Gastrocnemius medialis (tissue), 4 donors: Measurements from ENCODE around the gene ZNF778. TPM values are rescaled to one million over a fixed set of nuclear protein-coding genes. Genes with fewer than 3 reads are reported as not detected.

Source experiments
- ATAC-seq, 2 donors: fragments of 150-250 bp; one replicate each; pipeline ENCODE4 v1.9.1; 2016
- DNase-seq, 2 donors: peaks; one replicate each; pipeline ENCODE4 v3.0.0-alpha.2; 2019
- H3K27ac ChIP-seq, 4 donors: fragments of 200-600 bp; sonication (generic); 1 replicate in 1 of 4; 2 replicates in 3 of 4; pipeline ENCODE4 v1.5.1; 2016 to 2018; ENCODE audit warnings: mild to moderate bottlenecking in 2 of 4, moderate library complexity in 1 of 4
- H3K27me3 ChIP-seq, 3 donors: fragments of 200-600 bp; sonication (generic) in 2 of 3; 1 replicate in 1 of 3; 2 replicates in 2 of 3; pipeline versions ENCODE4 v1.5.1 to v1.6.0; 2016 to 2019; ENCODE audit warnings: mild to moderate bottlenecking in 1 of 3, moderate library complexity in 1 of 3
- H3K36me3 ChIP-seq, 2 donors: fragments of 200-600 bp; sonication (generic) in 1 of 2; one replicate each; pipeline ENCODE4 v1.5.1; 2017 to 2018
- H3K4me1 ChIP-seq, 2 donors: fragments of 200-600 bp; sonication (generic) in 1 of 2; one replicate each; pipeline ENCODE4 v1.5.1; 2016 to 2017; ENCODE audit warnings: mild to moderate bottlenecking in 2 of 2
- H3K4me3 ChIP-seq, 4 donors: fragments of 200-600 bp; sonication (generic) in 3 of 4; 1 replicate in 1 of 4; 2 replicates in 3 of 4; pipeline ENCODE4 v1.5.1; 2016 to 2019; ENCODE audit warnings: mild to moderate bottlenecking in 2 of 4
- H3K9me3 ChIP-seq, 3 donors: fragments of 200-600 bp; sonication (generic) in 2 of 3; 1 replicate in 1 of 3; 2 replicates in 2 of 3; pipeline ENCODE4 v1.5.1; 2016 to 2019
- POLR2A ChIP-seq, 2 donors: fragments of 450-650 bp; IDR thresholded peaks; one replicate each; pipeline ENCODE4 v1.6.1; 2017; ENCODE audit warnings: antibody characterized with exemption in 2 of 2, mild to moderate bottlenecking in 2 of 2, moderate library complexity in 2 of 2
- in situ Hi-C, 4 donors: fragments of 200-750 bp; cut with MboI; loops; one replicate each; pipeline versions ENCODE4 v1.15.0 to v1.8.0; 2017; ENCODE audit warnings: low sequenced_read_pairs in 4 of 4
- intact Hi-C: fragments of 100-400 bp; cut with DNase I; formaldehyde crosslinking; loops from one replicate; pipeline ENCODE4 v1.15.1; 2023; ENCODE audit warnings: low total_unique reads
- total RNA-seq, 4 donors: library from RNA; depleted of rRNA; stranded (reverse); fragments of >200 nt; gene quantifications; one replicate each; pipeline versions ENCODE4 v1.1.0 to v1.2.3, GENCODE V29; 2016
- TF ChIP-seq, protein P1 (sequence below), 5 experiments: fragments of 450-650 bp in 3 of 5; fragments of 200-600 bp in 2 of 5; sonication (generic) in 2 of 5; IDR thresholded peaks in 4 of 5; conservative IDR thresholded peaks in 1 of 5; 1 replicate in 4 of 5; 2 replicates in 1 of 5; pipeline ENCODE4 v1.5.1; 2016 to 2019; ENCODE audit warnings: antibody characterized with exemption in 5 of 5, mild to moderate bottlenecking in 3 of 5, moderate library complexity in 3 of 5

Gene ZNF778
- total RNA-seq, 4 donors from 2014 or later, result 10.7 to 21.3 (median 17.9) TPM

DNA sequence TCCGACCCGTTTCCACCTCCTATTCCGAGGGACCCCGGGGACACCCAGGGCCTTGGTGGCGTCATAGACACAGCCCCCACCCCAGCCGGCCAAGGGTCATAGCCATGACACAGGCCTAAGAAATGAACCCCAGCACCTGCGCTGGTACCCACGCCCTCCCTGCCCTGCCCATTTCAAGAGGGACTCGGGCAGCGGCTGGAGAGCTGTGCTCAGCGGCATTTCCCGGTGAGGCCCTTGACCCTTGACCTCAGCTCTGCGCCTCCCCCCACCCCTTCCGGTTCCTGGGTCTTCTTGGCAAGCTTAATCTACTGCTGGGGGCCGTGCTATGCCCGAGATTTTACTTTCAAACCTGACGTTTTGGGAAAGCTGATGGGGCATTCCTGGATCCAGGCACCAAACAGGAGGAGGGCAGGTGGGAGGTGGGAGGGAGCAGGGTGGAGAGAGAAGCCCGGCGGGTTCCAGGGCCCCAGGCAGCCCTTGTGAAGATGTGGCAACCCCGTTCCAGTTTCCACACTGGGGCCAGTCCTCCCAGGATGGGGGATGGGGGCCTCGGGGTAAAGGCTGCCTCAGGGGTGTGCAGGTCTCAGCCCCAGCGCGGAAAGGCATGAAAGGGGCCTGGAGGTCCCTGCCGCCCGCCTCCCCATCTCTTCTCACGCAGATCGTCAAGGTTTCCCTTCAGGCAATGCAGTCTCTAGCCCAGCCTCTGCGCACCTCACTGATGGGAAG is 17.2 kb upstream of the ZNF778 start, which contains the start of gene SLC22A31:
Gene SLC22A31, minus strand, starts transcription at position 414 of the 726 bp plus-strand sequence. Its CDS starts 36 bp downstream, at position 378.
- Histone ChIP-seq H3K27ac (no peak within 1 kb of the TSS), H3K4me3 (peak within 1 kb of the TSS in 2 of 4 donors; percentile 28 to 35), H3K9me3 (no peaks in the 10 kb centered on the region), H3K27me3 (peaks cover 63 to 68% (median 65%) of the 10 kb centered on the region in 3 donors), H3K4me1 (no peaks in the 10 kb centered on the region), H3K36me3 (no peaks in the 10 kb centered on the region)
- DNase-seq (no peak), ATAC-seq (no peak)
- intact Hi-C loops (loop anchor here (2.0 kb wide), 1 partner anchor 29 kb away; the partner anchor contains the start of gene CDH15), in situ Hi-C loops (loop anchor here in 2 of 4 donors (25.0 kb wide), 2 partner anchors 338 to 463 kb away; partner anchors contain the start of genes GALNS (in 1 of the 2), PABPN1L (in 1 of the 2) and TRAPPC2L (in 1 of the 2))
- TF ChIP-seq, protein P1, sequence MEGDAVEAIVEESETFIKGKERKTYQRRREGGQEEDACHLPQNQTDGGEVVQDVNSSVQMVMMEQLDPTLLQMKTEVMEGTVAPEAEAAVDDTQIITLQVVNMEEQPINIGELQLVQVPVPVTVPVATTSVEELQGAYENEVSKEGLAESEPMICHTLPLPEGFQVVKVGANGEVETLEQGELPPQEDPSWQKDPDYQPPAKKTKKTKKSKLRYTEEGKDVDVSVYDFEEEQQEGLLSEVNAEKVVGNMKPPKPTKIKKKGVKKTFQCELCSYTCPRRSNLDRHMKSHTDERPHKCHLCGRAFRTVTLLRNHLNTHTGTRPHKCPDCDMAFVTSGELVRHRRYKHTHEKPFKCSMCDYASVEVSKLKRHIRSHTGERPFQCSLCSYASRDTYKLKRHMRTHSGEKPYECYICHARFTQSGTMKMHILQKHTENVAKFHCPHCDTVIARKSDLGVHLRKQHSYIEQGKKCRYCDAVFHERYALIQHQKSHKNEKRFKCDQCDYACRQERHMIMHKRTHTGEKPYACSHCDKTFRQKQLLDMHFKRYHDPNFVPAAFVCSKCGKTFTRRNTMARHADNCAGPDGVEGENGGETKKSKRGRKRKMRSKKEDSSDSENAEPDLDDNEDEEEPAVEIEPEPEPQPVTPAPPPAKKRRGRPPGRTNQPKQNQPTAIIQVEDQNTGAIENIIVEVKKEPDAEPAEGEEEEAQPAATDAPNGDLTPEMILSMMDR (IDR thresholded peaks at IDR 0.05 in 4 of 5, conservative IDR thresholded peaks at IDR 0.05 in 1 of 5), result no peak
- no peak for TF ChIP-seq POLR2A (IDR thresholded peaks at IDR 0.05)

DNA sequence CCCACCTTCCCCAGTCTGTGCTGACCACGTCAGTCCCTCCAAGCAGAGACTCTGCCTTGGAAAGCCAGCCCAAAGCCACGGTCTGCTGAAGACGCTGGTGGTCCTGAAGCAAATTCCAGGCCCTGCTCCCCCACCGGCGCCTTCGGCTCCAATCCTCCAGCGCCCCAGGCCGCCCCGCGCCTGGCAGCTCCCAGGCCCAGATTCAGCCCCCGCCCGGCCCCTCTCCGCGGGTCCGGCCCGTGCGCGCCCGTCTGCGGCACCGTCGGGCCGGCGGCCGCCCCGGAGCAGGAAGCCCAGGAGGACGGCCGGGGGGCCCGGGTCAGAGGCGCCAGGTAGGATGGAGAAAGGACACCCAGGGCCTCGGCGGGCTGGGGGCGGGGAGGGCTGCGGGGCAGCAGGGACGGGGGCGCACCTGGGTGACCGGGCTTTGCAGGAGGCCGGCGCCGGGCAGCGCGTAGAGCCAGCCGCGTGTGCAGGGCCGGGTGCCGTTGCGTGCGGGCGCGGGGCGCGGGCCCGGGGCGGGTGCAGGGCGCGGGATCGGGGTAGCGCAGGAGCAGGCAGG is 16.6 kb upstream of the ZNF778 start:
- peaks cover 63 to 69% (median 68%) of the 10 kb centered on the region in 3 donors for H3K27me3 ChIP-seq
- DNase-seq (no peak), ATAC-seq (no peak)
- H3K27ac ChIP-seq, result no peak overlapping the region
- H3K36me3 ChIP-seq, result no peaks in the 10 kb centered on the region
- intact Hi-C loops, result loop anchor here (2.0 kb wide), 1 partner anchor 30 kb away; the partner anchor contains the start of gene CDH15
- in situ Hi-C loops, result loop anchor here in 2 of 4 donors (25.0 kb wide), 2 partner anchors 339 to 464 kb away; partner anchors contain the start of genes GALNS (in 1 of the 2), PABPN1L (in 1 of the 2) and TRAPPC2L (in 1 of the 2)
- no peak for TF ChIP-seq POLR2A (IDR thresholded peaks at IDR 0.05)
- TF ChIP-seq, protein P1 (IDR thresholded peaks at IDR 0.05 in 4 of 5, conservative IDR thresholded peaks at IDR 0.05 in 1 of 5), result no peak
- H3K4me1 ChIP-seq, result no peaks in the 10 kb centered on the region
- no peaks in the 10 kb centered on the region for H3K9me3 ChIP-seq
- no peak overlapping the region for H3K4me3 ChIP-seq

GRCh38 chr16:89201439-89202377 is 15.8 kb upstream of the ZNF778 start:
- H3K4me3 ChIP-seq, result peak overlapping the region in 2 of 4 donors; percentile 28 to 35
- peak; percentile 38 to 67 for DNase-seq
- H3K27ac ChIP-seq, result no peak overlapping the region

More at GRCh38 chr16:89201439-89202377, 15.8 kb upstream of the ZNF778 start:
- in situ Hi-C loops, result loop anchor here in 2 of 4 donors (25.0 kb wide), 2 partner anchors 339 to 464 kb away; partner anchors contain the start of genes GALNS (in 1 of the 2), PABPN1L (in 1 of the 2) and TRAPPC2L (in 1 of the 2)
- TF ChIP-seq POLR2A (IDR thresholded peaks at IDR 0.05), result no peak
- TF ChIP-seq, protein P1 (IDR thresholded peaks at IDR 0.05 in 4 of 5, conservative IDR thresholded peaks at IDR 0.05 in 1 of 5), result no peak
- intact Hi-C loops, result loop anchor here (2.0 kb wide), 1 partner anchor 31 kb away; the partner anchor contains the start of gene CDH15
- Histone ChIP-seq H3K4me1 (no peaks in the 10 kb centered on the region), H3K27me3 (peaks cover 68 to 71% (median 70%) of the 10 kb centered on the region in 3 donors), H3K36me3 (no peaks in the 10 kb centered on the region), H3K9me3 (no peaks in the 10 kb centered on the region)
- peak; percentile 59 to 69 for ATAC-seq
